HepG2 (cell line): Measurements from ENCODE around the gene SIRPB1. TPM values are rescaled to one million over a fixed set of nuclear protein-coding genes. Genes with fewer than 3 reads are reported as not detected.

Experiments used
- BCL6 ChIP-seq: IDR thresholded peaks from 2 replicates; pipeline ENCODE4 v1.6.1; 2016; ENCODE audit warnings: missing genetic modification reagents, missing compliant biosample characterization
- FOSL1 ChIP-seq: sonication (generic); formaldehyde crosslinking; IDR thresholded peaks from 2 replicates; pipeline ENCODE4 v1.9.0; 2021; ENCODE audit warnings: missing genetic modification reagents, borderline replicate concordance
- KDM6A ChIP-seq: IDR thresholded peaks from 2 replicates; pipeline ENCODE4 v1.6.1; 2016; ENCODE audit warnings: low read depth
- KLF9 ChIP-seq: IDR thresholded peaks from 2 replicates; pipeline ENCODE4 v1.6.1; 2016; ENCODE audit warnings: low read depth
- KMT2B ChIP-seq: IDR thresholded peaks from 2 replicates; pipeline ENCODE4 v1.6.1; 2016; ENCODE audit warnings: missing genetic modification reagents, missing compliant biosample characterization
- MATR3 ChIP-seq: sonication (generic); formaldehyde crosslinking; IDR thresholded peaks from 2 replicates; pipeline ENCODE4 v1.4.0; 2020; ENCODE audit warnings: missing genetic modification reagents
- POGZ ChIP-seq: sonication (generic); formaldehyde crosslinking; IDR thresholded peaks from 2 replicates; pipeline ENCODE4 v1.4.0; 2020; ENCODE audit warnings: mild to moderate bottlenecking, missing genetic modification reagents
- SMAD3 ChIP-seq: sonication (generic); formaldehyde crosslinking; IDR thresholded peaks from 2 replicates; pipeline ENCODE4 v1.4.0; 2020; ENCODE audit warnings: missing genetic modification reagents
- TFDP2 ChIP-seq: sonication (generic); formaldehyde crosslinking; IDR thresholded peaks from 2 replicates; pipeline ENCODE4 v1.4.0; 2020; ENCODE audit warnings: missing genetic modification reagents
- THAP8 ChIP-seq: sonication (generic); formaldehyde crosslinking; IDR thresholded peaks from 2 replicates; pipeline ENCODE4 v1.5.1; 2020; ENCODE audit warnings: missing genetic modification reagents, mild to moderate bottlenecking, borderline replicate concordance
- TMF1 ChIP-seq: sonication (generic); formaldehyde crosslinking; IDR thresholded peaks from 2 replicates; pipeline ENCODE4 v1.8.1; 2022; ENCODE audit warnings: low read depth, missing genetic modification reagents
- YEATS2 ChIP-seq: sonication (generic); formaldehyde crosslinking; IDR thresholded peaks from 2 replicates; pipeline ENCODE4 v1.4.0; 2020; ENCODE audit warnings: missing genetic modification reagents, borderline replicate concordance
- ZNF12 ChIP-seq: sonication (generic); formaldehyde crosslinking; IDR thresholded peaks from 2 replicates; pipeline ENCODE4 v1.5.0; 2020; ENCODE audit warnings: missing genetic modification reagents
- ZNF18 ChIP-seq: sonication (generic); formaldehyde crosslinking; IDR thresholded peaks from 2 replicates; pipeline ENCODE4 v1.8.0; 2022; ENCODE audit warnings: mild to moderate bottlenecking, missing genetic modification reagents; ENCODE audit not compliant: insufficient replicate concordance
- ZNF234 ChIP-seq: sonication (generic); formaldehyde crosslinking; conservative IDR thresholded peaks from 2 replicates; pipeline ENCODE4 v1.5.1; 2020; ENCODE audit warnings: mild to moderate bottlenecking, missing genetic modification reagents
- ZNF652 ChIP-seq: IDR thresholded peaks from 2 replicates; pipeline ENCODE4 v1.6.1; 2016; ENCODE audit warnings: low read depth, borderline replicate concordance
- ZNF792 ChIP-seq: IDR thresholded peaks from 2 replicates; pipeline ENCODE4 v1.6.1; 2016
- polyA plus RNA-seq, 8 experiments: library from polyadenylated mRNA; depleted of rRNA in 3 of 8; stranded (reverse) in 7 of 8; unstranded in 1 of 8; fragments of >200 nt; fragmentation: Illumina TruSeq in 4 of 8; extraction: Trizol in 4 of 8; gene quantifications; 2 replicates each; pipeline versions ENCODE4 v1.2.1 to v1.2.3, GENCODE V29; 2011 to 2016; ENCODE audit warnings: low read depth in 4 of 8, missing spikeins in 1 of 8, mixed read lengths in 1 of 8; ENCODE audit not compliant: insufficient read depth in 1 of 8
- total RNA-seq, 5 experiments: library from RNA; depleted of rRNA; stranded (reverse); fragments of >200 nt; fragmentation: Illumina TruSeq; extraction: Trizol; gene quantifications; 2 replicates each; pipeline ENCODE4 v1.2.3, GENCODE V29; 2016; ENCODE audit warnings: low read depth in 1 of 5
- TF ChIP-seq, protein P1 (sequence below): sonication (generic); formaldehyde crosslinking; IDR thresholded peaks from 2 replicates; pipeline ENCODE4 v1.4.0; 2020; ENCODE audit warnings: missing genetic modification reagents

The SIRPB1 gene
- total and polyA plus RNA-seq, 2 of the 13 experiments (the other 11 are each of a cell fraction or from before 2014, with no cell fraction given): 0.41 to 1.4 TPM

DNA sequence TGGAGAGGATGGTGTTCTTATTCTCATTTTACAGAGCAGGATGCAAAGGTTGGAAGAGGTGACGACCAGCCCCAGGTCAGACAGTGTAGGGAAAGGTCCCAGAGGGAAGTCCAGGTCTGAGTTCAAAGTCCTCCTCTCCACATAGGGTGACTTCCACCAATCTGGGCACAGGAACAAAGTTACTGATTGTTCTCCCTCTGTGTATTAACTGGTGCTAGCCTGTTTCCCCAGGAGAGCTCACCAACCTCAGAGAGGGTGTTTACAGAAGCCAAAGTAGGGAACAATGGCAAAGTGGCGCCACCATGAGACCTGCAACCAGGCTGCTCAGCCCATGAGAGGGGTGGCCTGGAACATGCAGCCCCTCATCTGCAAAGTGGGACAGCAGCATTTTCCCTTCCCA is 16.8 kb upstream of the SIRPB1 start (continued):
- TF ChIP-seq SMAD3 (CRISPR knock-in tag) (0 out of 2 replicates have a peak, but pooled peaks have one; percentile 36), TMF1 (CRISPR knock-in tag) (no peak), KDM6A (CRISPR knock-in tag) (peak; percentile 16; the same call in 1 of the 2 replicates), MATR3 (CRISPR knock-in tag) (no peak), ZNF792 (CRISPR knock-in tag) (peak; percentile 33; the same call in 1 of the 2 replicates), FOSL1 (CRISPR knock-in tag) (no peak), ZNF652 (CRISPR knock-in tag) (peak; percentile 84), ZNF12 (CRISPR knock-in tag) (peak; percentile 97), ZNF234 (CRISPR knock-in tag) (no peak), THAP8 (CRISPR knock-in tag) (no peak), KLF9 (CRISPR knock-in tag) (no peak), TFDP2 (no peak), YEATS2 (CRISPR knock-in tag) (0 out of 2 replicates have a peak, but pooled peaks have one; percentile 16), KMT2B (CRISPR knock-in tag) (0 out of 2 replicates have a peak, but pooled peaks have one; percentile 25), POGZ (CRISPR knock-in tag) (peak; percentile 91), BCL6 (CRISPR knock-in tag) (peak; percentile 42; the same call in 1 of the 2 replicates), ZNF18 (CRISPR knock-in tag) (no peak)
- TF ChIP-seq, protein P1, sequence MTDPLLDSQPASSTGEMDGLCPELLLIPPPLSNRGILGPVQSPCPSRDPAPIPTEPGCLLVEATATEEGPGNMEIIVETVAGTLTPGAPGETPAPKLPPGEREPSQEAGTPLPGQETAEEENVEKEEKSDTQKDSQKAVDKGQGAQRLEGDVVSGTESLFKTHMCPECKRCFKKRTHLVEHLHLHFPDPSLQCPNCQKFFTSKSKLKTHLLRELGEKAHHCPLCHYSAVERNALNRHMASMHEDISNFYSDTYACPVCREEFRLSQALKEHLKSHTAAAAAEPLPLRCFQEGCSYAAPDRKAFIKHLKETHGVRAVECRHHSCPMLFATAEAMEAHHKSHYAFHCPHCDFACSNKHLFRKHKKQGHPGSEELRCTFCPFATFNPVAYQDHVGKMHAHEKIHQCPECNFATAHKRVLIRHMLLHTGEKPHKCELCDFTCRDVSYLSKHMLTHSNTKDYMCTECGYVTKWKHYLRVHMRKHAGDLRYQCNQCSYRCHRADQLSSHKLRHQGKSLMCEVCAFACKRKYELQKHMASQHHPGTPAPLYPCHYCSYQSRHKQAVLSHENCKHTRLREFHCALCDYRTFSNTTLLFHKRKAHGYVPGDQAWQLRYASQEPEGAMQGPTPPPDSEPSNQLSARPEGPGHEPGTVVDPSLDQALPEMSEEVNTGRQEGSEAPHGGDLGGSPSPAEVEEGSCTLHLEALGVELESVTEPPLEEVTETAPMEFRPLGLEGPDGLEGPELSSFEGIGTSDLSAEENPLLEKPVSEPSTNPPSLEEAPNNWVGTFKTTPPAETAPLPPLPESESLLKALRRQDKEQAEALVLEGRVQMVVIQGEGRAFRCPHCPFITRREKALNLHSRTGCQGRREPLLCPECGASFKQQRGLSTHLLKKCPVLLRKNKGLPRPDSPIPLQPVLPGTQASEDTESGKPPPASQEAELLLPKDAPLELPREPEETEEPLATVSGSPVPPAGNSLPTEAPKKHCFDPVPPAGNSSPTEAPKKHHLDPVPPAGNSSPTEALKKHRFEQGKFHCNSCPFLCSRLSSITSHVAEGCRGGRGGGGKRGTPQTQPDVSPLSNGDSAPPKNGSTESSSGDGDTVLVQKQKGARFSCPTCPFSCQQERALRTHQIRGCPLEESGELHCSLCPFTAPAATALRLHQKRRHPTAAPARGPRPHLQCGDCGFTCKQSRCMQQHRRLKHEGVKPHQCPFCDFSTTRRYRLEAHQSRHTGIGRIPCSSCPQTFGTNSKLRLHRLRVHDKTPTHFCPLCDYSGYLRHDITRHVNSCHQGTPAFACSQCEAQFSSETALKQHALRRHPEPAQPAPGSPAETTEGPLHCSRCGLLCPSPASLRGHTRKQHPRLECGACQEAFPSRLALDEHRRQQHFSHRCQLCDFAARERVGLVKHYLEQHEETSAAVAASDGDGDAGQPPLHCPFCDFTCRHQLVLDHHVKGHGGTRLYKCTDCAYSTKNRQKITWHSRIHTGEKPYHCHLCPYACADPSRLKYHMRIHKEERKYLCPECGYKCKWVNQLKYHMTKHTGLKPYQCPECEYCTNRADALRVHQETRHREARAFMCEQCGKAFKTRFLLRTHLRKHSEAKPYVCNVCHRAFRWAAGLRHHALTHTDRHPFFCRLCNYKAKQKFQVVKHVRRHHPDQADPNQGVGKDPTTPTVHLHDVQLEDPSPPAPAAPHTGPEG: no peak
